PC-9 (cell line): ENCODE measurements around the gene NCOA4.

Experiments
- CTCF ChIP-seq: fragments of 200-600 bp; sonication (generic); conservative IDR thresholded peaks from 2 replicates; pipeline ENCODE4 v1.6.1; 2017; ENCODE audit warnings: mixed run types, antibody characterized with exemption, mild to moderate bottlenecking, moderate library complexity
- EZH2 ChIP-seq: fragments of 200-600 bp; sonication (generic); IDR thresholded peaks from 2 replicates; pipeline ENCODE4 v1.8.0; 2017; ENCODE audit warnings: antibody characterized with exemption, low read depth

DNA sequence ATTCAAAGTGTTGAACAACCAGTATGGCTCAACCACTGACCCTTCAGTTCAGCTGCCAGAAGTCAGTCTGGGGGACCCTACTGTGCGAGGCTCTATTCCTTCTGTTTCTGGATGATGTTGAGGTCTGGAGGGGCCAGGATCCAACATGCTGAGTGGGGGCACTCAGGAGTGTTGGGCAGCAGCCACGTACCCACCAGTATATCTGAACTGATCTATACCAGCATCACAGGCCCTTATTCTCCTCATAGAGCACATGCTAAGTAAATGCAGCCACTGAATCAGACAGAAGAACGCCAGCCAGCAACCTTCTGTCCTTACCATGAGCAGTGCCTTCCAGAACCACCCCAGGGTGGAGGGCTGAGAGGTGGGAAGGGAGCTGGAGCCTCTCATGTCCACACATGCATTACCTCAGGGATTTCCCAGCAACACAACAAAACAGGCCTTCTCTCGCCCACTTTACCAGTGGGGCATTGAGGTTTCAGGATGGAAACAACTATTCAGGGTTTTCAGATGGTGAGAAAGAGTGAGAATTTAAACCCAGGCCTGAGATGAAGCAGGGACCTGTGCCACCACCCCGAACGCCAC lies 22.5 kb upstream of the NCOA4 start:
- no peak for TF ChIP-seq CTCF
- TF ChIP-seq EZH2: no peak
